A549 (cell line): ENCODE measurements around the gene SFR1. TPM values are rescaled to one million over a fixed set of nuclear protein-coding genes. Genes with fewer than 3 reads are reported as not detected.
A peak's percentile ranks its signal among the peaks of the same experiment; 100 is the strongest.

Experiments used
- ATAC-seq, 2 experiments: fragments of 200-7000 bp in 1 of 2; fragments of >200 bp in 1 of 2; cut with Nextera tagmentation in 1 of 2; cut with Tn5 transposase in 1 of 2; 3 replicates each; pipeline versions ENCODE4 v1.8.0 to v1.9.1; 2018 to 2020; ENCODE audit warnings: mild to moderate bottlenecking in 1 of 2, moderate library complexity in 1 of 2
- CTCF ChIA-PET: fragments of 300-600 bp; sonication (Branson Sonifier 250); formaldehyde crosslinking; extraction: SDS; loops from one replicate; lab custom pipeline; 2021; ENCODE audit warnings: antibody characterized with exemption, inconsistent platforms; lab: Yijun Ruan, JAX
- POLR2A ChIA-PET: fragments of 350-600 bp; formaldehyde crosslinking; extraction: SDS; loops from one replicate; lab custom pipeline; 2021; ENCODE audit warnings: antibody characterized with exemption, inconsistent platforms; lab: Yijun Ruan, JAX
- DNase-seq, 2 experiments: peaks; one replicate each; pipeline versions ENCODE4 v3.0.0 to v3.0.0-alpha.2; 2011 to 2016; ENCODE audit warnings: low read depth in 1 of 2, low spot score in 1 of 2
- FAIRE-seq: peaks from 2 replicates; lab custom pipeline; 2011; peaks lifted over from hg19 to GRCh38; lab: Jason Lieb, UNC
- H3K27ac ChIP-seq, 2 experiments: fragments of >200 bp; sonication (Bioruptor Twin); formaldehyde crosslinking; 3 replicates each; pipeline ENCODE4 v1.5.1; 2016 to 2017
- H3K4me1 ChIP-seq: fragments of >200 bp; sonication (Bioruptor Twin); formaldehyde crosslinking; 3 replicates; pipeline ENCODE4 v1.6.1; 2016
- H3K4me2 ChIP-seq: fragments of >200 bp; sonication (Bioruptor Twin); formaldehyde crosslinking; 3 replicates; pipeline ENCODE4 v1.6.1; 2016
- H3K4me3 ChIP-seq: fragments of >200 bp; sonication (Bioruptor Twin); formaldehyde crosslinking; 3 replicates; pipeline ENCODE4 v1.5.1; 2016
- H3K9me3 ChIP-seq: fragments of >200 bp; sonication (Bioruptor Twin); formaldehyde crosslinking; 3 replicates; pipeline ENCODE4 v1.6.1; 2016
- BHLHE40 ChIP-seq: IDR thresholded peaks from 2 replicates; pipeline ENCODE4 v1.6.1; 2012; ENCODE audit warnings: low read depth, low read length, inconsistent platforms
- CTCF ChIP-seq: fragments of >200 bp; sonication (Bioruptor Twin); formaldehyde crosslinking; IDR thresholded peaks from 3 replicates; pipeline ENCODE4 v1.5.1; 2016
- ESRRA ChIP-seq: fragments of 150-350 bp; IDR thresholded peaks from 2 replicates; pipeline ENCODE4 v1.6.1; 2014; ENCODE audit warnings: mild to moderate bottlenecking, low read length, borderline replicate concordance
- FOSL2 ChIP-seq, 2 experiments: fragments of 450-650 bp in 1 of 2; fragments of >200 bp in 1 of 2; sonication (Bioruptor Twin) in 1 of 2; formaldehyde crosslinking; IDR thresholded peaks; 2 replicates each; pipeline versions ENCODE4 v1.5.0 to v1.6.1; 2016 to 2020; ENCODE audit warnings: mild to moderate bottlenecking in 1 of 2, moderate library complexity in 1 of 2
- HDAC2 ChIP-seq: fragments of 200-600 bp; sonication (generic); IDR thresholded peaks from 2 replicates; pipeline ENCODE4 v1.6.1; 2016
- HMGXB4 ChIP-seq: fragments of 250-450 bp; sonication (Bioruptor Pico); IDR thresholded peaks from 2 replicates; pipeline ENCODE4 v1.5.0; 2021; ENCODE audit warnings: mild to moderate bottlenecking, moderate library complexity, borderline replicate concordance
- HOXB13 ChIP-seq: fragments of 250-450 bp; sonication (Bioruptor Pico); IDR thresholded peaks from 2 replicates; pipeline ENCODE4 v1.5.0; 2020; ENCODE audit warnings: low read depth, mild to moderate bottlenecking, moderate library complexity
- JUN ChIP-seq, 2 experiments: fragments of >200 bp; sonication (Bioruptor Twin); formaldehyde crosslinking; IDR thresholded peaks; 2 replicates in 1 of 2; 3 replicates in 1 of 2; pipeline ENCODE4 v1.6.1; 2016 to 2017
- KDM1A ChIP-seq: fragments of 200-600 bp; sonication (generic); IDR thresholded peaks from 2 replicates; pipeline ENCODE4 v1.6.1; 2016; ENCODE audit warnings: low read depth, mild to moderate bottlenecking
- MAFK ChIP-seq: fragments of 450-650 bp; IDR thresholded peaks from 2 replicates; pipeline ENCODE4 v1.6.1; 2014; ENCODE audit not compliant: partially characterized antibody
- MYC ChIP-seq: IDR thresholded peaks from 2 replicates; pipeline ENCODE4 v1.6.1; 2012; ENCODE audit warnings: mild to moderate bottlenecking, inconsistent platforms, low read length, improper control_type of control experiment, borderline replicate concordance
- NFE2L2 ChIP-seq: fragments of 150-350 bp; conservative IDR thresholded peaks from 2 replicates; pipeline ENCODE4 v1.6.1; 2014; ENCODE audit warnings: low read length
- POLR2A ChIP-seq: IDR thresholded peaks from 2 replicates; pipeline ENCODE4 v1.6.1; 2012; ENCODE audit warnings: mild to moderate bottlenecking, low read length
- POLR2AphosphoS2 ChIP-seq: conservative IDR thresholded peaks from 2 replicates; pipeline ENCODE4 v1.6.1; 2012; ENCODE audit warnings: low read length, improper control_type of control experiment, inconsistent platforms
- TFCP2L1 ChIP-seq: fragments of 250-450 bp; sonication (Bioruptor Pico); IDR thresholded peaks from 2 replicates; pipeline ENCODE4 v1.5.0; 2021; ENCODE audit warnings: mild to moderate bottlenecking
- TP53 ChIP-seq: fragments of 250-450 bp; sonication (Bioruptor Pico); IDR thresholded peaks from 2 replicates; pipeline ENCODE4 v1.5.0; 2021; ENCODE audit warnings: mild to moderate bottlenecking, moderate library complexity
- USF2 ChIP-seq: fragments of 450-650 bp; IDR thresholded peaks from 2 replicates; pipeline ENCODE4 v1.6.1; 2014; ENCODE audit warnings: antibody characterized with exemption
- ZNF302 ChIP-seq: fragments of 250-450 bp; sonication (Bioruptor Pico); IDR thresholded peaks from 2 replicates; pipeline ENCODE4 v1.9.0; 2021; ENCODE audit warnings: inconsistent platforms, mild to moderate bottlenecking, moderate library complexity
- WGBS: methylation state at CpG from one replicate; pipeline ENCODE4 v1.1.6; 2017; ENCODE audit errors: missing lambda C conversion rate; 5-methylcytosine and 5-hydroxymethylcytosine counted together
- polyA plus RNA-seq, 4 experiments: library from polyadenylated mRNA; depleted of rRNA in 3 of 4; stranded (reverse); fragments of >200 nt; fragmentation: RNase III in 1 of 4; extraction: RNeasy Plus Mini Kit Qiagen cat#74134 plus additional on column Dnase treatment in 1 of 4; gene quantifications; 2 replicates in 3 of 4; 3 replicates in 1 of 4; pipeline ENCODE4 v1.2.3, GENCODE V29; 2011 to 2017

Gene SFR1
- polyA plus RNA-seq, 2 of the 4 experiments (the other 2 are of a cell fraction), result 16.2 to 17.6 TPM

GRCh38 chr10:104128214-104128613, 6.2 kb downstream of the SFR1 start:
- no peaks in the 10 kb centered on the region for H3K9me3 ChIP-seq
- FAIRE-seq (no peak), ATAC-seq (no peak; a peak in 1 of 6 replicates), DNase-seq (no peak)
- H3K4me3 ChIP-seq, result no peak overlapping the region
- TF ChIP-seq HMGXB4 (CRISPR knock-in tag), result no peak
- TF ChIP-seq NFE2L2, result no peak
- TF ChIP-seq ESRRA, result no peak
- TF ChIP-seq FOSL2 (IDR thresholded peaks at IDR 0.05), result no peak
- TF ChIP-seq FOSL2 (CRISPR knock-in tag; IDR thresholded peaks at IDR 0.05), result no peak
- no peak for TF ChIP-seq HOXB13 (CRISPR knock-in tag)
- no peak for TF ChIP-seq JUN (IDR thresholded peaks at IDR 0.05)
- ChIA-PET CTCF (interaction anchor here (0.6 to 9.6 kb wide), 13 partner anchors 12 to 243 kb away, joined by 3 to 166 read pairs (median 4); no protein-coding TSS in a partner anchor), POLR2A (no interaction called here)
- H3K4me2 ChIP-seq, result 0 out of 3 replicates have a peak overlapping the region, but pooled peaks have one; percentile 6
- H3K27ac ChIP-seq, result no peak overlapping the region
- peaks cover 23% of the 10 kb centered on the region for H3K4me1 ChIP-seq
- WGBS, result 10% methylated on average over 2 of the region's 2 CpGs

- no peak overlapping the region for H3K4me3 ChIP-seq
- DNase-seq, result no peak
- ATAC-seq, result no peak
- H3K9me3 ChIP-seq, result no peaks in the 10 kb centered on the region
- no peak overlapping the region for H3K27ac ChIP-seq
- peaks cover 14% of the 10 kb centered on the region; the same call in 2 of the 3 replicates for H3K4me1 ChIP-seq
- WGBS, result 53% methylated on average over 3 of the region's 3 CpGs
- no peak overlapping the region for H3K4me2 ChIP-seq
- CTCF ChIA-PET, result interaction anchor here (0.6 to 1.1 kb wide), 4 partner anchors 8 to 417 kb away, joined by 3 to 6 read pairs (median 3); partner anchors contain the start of gene SFR1
- no peak for FAIRE-seq
- no peak for TF ChIP-seq POLR2AphosphoS2
- TF ChIP-seq CTCF, result no peak
- TF ChIP-seq ZNF302 (CRISPR knock-in tag), result no peak
- no peak for TF ChIP-seq ESRRA
- TF ChIP-seq HDAC2, result no peak
- no peak for TF ChIP-seq BHLHE40
- TF ChIP-seq HOXB13 (CRISPR knock-in tag), result no peak
- no peak for TF ChIP-seq POLR2A
- TF ChIP-seq TP53, result no peak
- TF ChIP-seq MYC, result no peak
- TF ChIP-seq TFCP2L1, result no peak
- no peak for TF ChIP-seq KDM1A
- no peak for TF ChIP-seq USF2
- TF ChIP-seq, all 56 proteins: peak for 0
- POLR2A ChIA-PET, result no interaction called here
Measured at GRCh38 chr10:104130041-104130440, 8.1 kb downstream of the SFR1 start.

GRCh38 chr10:104138131-104138530, 16.2 kb downstream of the SFR1 start:
- 84% methylated on average over 6 of the region's 6 CpGs for WGBS
- Histone ChIP-seq H3K27ac (no peak overlapping the region), H3K9me3 (no peaks in the 10 kb centered on the region), H3K4me2 (no peak overlapping the region)
- no peak for ATAC-seq
- CTCF ChIA-PET, result interaction anchor here (1.1 to 3.5 kb wide), 4 partner anchors 14 to 426 kb away, joined by 3 to 9 read pairs (median 3); partner anchors contain the start of gene SFR1
- TF ChIP-seq NFE2L2, result no peak
- peak; percentile 79 for TF ChIP-seq MAFK
- TF ChIP-seq, all 56 proteins: peak for 1
- FAIRE-seq, result no peak
- Histone ChIP-seq H3K4me3 (no peak overlapping the region), H3K4me1 (no peaks in the 10 kb centered on the region)
- POLR2A ChIA-PET, result interaction anchor here (0.5 to 0.6 kb wide), 2 partner anchors 17 to 161 kb away, joined by 3 read pairs; no protein-coding TSS in a partner anchor
- no peak for DNase-seq
